UCSD-AML1 (cell line): ENCODE data around the gene OR5M3.

Experiments
- DNase-seq: peaks from one replicate; lab custom pipeline; 2025; ENCODE audit not compliant: unreplicated experiment; lab: John Stamatoyannopoulos, UW

Gene OR5M3

GRCh38 chr11:56473252-56473651 is at the start of gene OR5M3:
OR5M3 (minus strand) TSS chr11:56473352; CDS start chr11:56470497, 2,855 bp downstream.
- no peak for DNase-seq

- no peak for DNase-seq
Observed at GRCh38 chr11:56522008-56522407, 48.9 kb upstream of the OR5M3 start.

- DNase-seq = no peak
Observed at GRCh38 chr11:56513280-56513679, 40.1 kb upstream of the OR5M3 start.

GRCh38 chr11:56509439-56509838 is 36.3 kb upstream of the OR5M3 start:
- DNase-seq = no peak

DNA sequence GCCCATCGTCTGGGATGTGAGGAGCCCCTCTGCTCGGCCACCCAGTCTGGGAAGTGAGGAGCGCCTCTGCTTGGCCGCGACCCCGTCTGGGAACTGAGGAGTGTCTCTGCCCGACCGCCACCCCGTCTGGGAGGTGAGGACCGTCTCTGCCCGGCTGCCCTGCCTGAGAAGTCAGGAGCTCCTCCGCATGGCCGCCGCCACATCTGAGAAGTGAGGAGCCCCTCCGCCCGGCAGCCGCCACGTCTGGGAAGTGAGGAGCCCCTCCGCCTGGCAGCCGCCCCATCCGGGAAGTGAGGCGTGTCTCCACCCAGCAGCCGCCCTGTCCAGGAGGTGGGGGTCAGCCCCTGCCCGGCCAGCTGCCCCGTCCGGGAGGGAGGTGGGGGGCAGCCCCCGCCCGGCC is 23.9 kb upstream of the OR5M3 start:
- DNase-seq = no peak

DNA sequence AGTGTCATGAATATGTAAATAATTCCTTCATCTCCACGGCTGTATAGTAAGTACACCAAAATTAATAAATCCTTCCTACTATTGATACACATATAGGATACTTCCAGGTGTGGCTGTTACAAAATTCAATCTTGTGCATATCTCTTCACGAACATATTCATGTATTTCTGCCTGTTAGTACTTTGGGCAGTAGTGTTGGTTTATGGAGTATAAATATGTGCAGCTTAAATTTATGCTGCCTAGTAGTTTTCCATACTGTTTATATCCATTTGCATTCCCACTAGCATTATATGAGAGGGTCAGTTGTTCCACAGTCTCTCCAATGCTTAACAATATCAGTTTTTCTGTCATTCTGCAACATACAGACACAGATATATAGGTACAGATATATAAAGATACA is 22.0 kb upstream of the OR5M3 start:
- no peak for DNase-seq

- DNase-seq = no peak
Observed at GRCh38 chr11:56491270-56491669, 18.1 kb upstream of the OR5M3 start, which contains the start of gene OR5M8. OR5M8 (minus strand) TSS chr11:56491370; CDS start chr11:56491370, 0 bp downstream.

- DNase-seq = no peak
Observed at GRCh38 chr11:56486801-56487200, 13.6 kb upstream of the OR5M3 start.

DNA sequence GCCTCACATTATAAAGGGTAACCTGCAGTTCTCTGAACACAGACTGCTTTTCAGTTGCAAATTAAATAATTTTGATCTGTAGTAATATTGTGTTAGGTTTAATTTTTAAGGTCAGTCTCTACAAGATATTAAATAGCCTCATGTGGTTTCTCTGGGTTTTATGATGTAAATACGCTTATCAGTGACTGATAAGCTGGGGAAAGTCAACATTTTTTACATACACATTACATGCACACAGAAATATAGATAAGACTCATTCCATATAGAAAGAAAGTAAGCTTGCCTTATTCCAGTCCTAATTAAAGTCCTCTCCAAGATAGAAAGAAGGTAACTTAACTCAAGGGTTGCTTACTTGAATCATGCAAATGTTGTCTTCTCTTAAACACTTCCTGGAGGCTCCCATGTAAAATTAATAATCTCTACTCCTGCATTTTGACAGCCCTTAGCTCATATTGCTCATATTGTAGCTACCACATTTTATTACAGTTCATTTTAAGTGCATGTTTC is 1.6 kb upstream of the OR5M3 start:
- DNase-seq = no peak

DNA sequence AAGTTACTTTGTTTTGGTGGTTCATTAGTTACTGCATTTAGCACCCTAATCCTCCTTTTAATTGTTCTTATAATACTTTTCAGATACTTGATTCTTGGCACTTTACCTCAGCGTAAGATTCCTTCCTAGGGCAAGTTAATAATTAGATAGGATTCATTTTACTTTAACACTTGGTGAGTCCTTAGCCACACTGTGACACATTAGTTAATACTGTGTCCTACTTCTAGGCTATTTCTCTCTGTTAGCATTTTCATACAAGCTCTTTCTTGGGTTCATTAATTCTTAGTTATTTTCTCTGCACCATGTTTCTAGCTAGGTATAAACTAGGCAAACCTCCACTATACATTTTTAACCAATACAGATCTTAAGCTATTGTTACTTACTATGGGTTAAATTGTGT is 16.1 kb downstream of the OR5M3 start:
- no peak for DNase-seq

DNA sequence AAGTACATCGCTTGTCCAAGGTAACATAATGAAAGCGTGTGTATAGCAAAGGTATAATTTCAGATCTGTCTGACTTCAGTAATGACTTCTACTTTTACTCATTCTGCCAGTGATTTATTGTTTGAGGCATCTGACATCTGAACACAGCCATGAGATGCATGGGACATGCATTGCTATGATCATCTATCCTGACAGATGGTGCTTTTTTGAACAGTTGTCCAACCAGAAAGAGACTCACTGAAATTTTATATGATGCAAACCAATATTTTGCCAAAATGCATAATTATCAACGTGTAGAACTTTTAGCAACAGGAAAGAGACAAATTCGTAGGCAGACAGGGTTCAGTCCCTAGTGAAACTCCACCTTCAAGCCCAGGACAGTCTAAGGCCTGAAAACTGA is 19.6 kb downstream of the OR5M3 start:
- no peak for DNase-seq
